ENCODE results near the gene CABYR.

DNA sequence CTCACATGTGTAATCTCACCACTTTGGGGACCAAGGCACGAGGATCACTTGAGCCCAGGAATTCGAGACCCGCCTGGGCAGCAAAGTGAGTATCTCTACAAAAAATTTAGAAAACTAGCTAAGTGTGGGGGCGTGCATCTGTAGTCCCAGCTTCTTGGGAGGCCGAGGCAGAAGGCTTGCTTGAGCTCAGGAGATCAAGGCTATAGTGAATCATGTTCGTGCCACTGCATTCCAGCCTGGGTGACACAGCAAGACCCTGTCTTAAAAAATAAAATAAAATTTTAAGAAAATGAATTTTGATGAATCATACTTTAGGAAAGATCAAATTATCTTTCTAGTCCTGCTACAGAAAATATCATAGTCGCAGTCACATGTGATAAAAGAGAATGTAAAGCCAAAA, 46.9 kb downstream of the CABYR start:
- TF ChIP-seq GATA2 (IDR thresholded peaks at IDR 0.05; ENCODE audit: low read depth, low read length) (no peak), GATA3 (IDR thresholded peaks at IDR 0.05; ENCODE audit: low read depth, low read length) (no peak)

All from SH-SY5Y (cell line).